GM18511 (cell line): ENCODE data around the gene TSPAN32.
"Not testable (repeated sequence)": the region's sequence is repeated elsewhere in the genome, so short reads cannot be mapped to it uniquely, and the experiment has no call there.

Source experiments
- ATAC-seq: cut with Tn5 transposase; IDR thresholded peaks from one replicate; pipeline ENCODE4 v1.9.1; 2021; ENCODE audit warnings: mild to moderate bottlenecking, moderate library complexity; ENCODE audit not compliant: unreplicated experiment

The TSPAN32 gene

GRCh38 chr11:2280208-2280607 lies 21.6 kb upstream of the TSPAN32 start:
- ATAC-seq: no peak

- not testable (repeated sequence) for ATAC-seq
These were observed 15.5 kb upstream of the TSPAN32 start for GRCh38 chr11:2286350-2286749.

GRCh38 chr11:2287091-2287490 lies 14.7 kb upstream of the TSPAN32 start:
- no peak for ATAC-seq

- ATAC-seq: no peak
These were observed 12.5 kb upstream of the TSPAN32 start for GRCh38 chr11:2289350-2289749.

DNA sequence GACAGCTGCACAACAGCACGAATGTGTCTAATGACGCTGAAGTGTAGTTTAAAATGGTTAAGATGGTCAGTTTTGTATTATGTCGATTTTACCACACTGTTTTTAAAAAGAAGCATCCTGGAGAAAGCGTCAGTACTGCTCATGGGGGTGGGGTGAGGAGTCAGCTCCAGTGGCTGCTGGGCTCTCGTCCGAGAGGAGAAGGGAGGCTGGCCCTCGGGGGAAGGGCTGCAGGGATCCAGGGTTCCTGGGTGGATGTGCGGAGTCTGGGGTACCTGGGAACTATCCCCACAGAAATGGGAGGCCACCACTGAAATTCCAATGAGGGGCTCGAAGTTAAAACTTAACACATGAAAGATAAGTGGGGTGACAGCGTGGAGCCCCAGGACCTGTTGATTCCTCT lies 12.0 kb upstream of the TSPAN32 start:
- no peak for ATAC-seq

DNA sequence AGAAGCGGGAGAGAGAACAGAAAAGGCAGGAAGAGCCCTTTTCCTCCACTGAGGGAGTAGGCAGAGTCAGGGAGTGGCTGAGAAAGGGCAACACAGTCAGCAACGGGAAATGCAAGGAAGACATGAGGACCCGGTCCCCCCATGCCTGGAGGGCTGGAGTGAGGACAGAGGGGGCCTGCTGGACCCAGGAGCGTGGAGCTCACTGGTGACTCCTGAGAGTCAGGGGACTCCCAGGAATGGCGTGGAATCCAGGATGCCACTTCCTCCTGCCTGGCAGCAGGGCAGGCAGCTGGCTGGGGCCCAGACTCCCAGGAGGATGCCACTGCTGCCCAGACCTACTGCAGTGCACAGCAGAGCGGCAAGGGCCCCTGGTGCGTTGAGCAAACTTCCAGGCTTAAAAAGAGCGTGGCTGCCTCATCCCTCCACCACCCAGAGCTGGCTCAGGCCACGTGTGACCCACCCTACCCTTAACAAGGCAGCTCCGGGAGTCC lies 11.4 kb upstream of the TSPAN32 start:
- ATAC-seq: no peak

- no peak for ATAC-seq
These were observed 8.3 kb upstream of the TSPAN32 start for GRCh38 chr11:2293531-2293971.

GRCh38 chr11:2293984-2294925 lies 7.6 kb upstream of the TSPAN32 start:
- ATAC-seq: no peak

DNA sequence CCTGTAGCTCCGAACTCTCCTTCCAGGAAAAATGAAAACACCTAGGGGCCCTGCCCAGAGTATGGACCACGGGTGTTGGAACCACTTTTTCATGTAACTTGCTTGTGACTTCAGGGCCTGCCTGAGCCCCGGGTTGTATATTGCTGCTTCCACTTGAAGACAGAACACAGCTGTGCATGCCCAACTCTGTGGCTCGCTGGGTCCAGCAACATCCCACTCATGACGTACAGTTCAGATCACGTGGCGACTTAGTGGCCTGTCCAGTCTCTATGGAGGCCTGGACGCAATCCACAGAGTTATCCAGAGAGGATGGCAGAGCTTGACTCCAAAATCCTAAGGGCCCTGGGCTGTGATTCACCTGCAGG lies 6.9 kb upstream of the TSPAN32 start:
- no peak for ATAC-seq

GRCh38 chr11:2295971-2296912 lies 5.6 kb upstream of the TSPAN32 start:
- no peak for ATAC-seq

- ATAC-seq: no peak
These were observed 4.7 kb upstream of the TSPAN32 start for GRCh38 chr11:2296913-2297622.

- no peak for ATAC-seq
These were observed 4.2 kb upstream of the TSPAN32 start for GRCh38 chr11:2297623-2298030.

DNA sequence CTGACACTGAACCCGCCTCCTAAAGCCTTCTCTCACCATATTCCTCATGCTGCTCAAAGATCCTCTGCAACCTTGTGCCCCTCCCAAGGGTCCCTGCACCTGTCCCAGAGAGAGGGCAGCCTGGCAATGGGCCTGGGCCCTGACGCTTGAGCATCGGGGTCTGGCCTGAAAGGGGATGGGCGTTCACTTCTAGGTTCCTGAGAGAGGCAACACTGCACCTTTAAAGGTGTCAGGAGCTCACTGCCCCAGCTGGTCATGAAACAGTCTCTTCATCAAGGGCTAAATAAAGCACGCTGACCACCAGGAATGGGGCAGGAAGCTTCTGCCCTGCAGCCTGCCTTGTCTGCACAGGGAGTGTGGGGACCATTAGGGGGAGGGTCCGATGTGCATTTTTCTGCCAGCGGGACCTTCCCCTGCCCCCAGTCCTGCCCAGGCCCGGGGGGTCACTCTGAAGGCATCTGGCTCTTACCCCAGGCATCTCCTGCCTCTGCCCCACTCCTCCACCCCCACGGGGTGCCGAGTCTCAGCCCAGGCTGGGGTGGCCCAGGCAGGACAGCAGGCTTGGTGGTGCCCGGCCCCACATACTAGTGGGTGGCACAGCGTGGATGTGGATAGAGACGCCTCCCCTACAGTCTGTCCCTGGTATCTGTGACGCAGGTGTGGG lies 3.5 kb upstream of the TSPAN32 start:
- no peak for ATAC-seq

DNA sequence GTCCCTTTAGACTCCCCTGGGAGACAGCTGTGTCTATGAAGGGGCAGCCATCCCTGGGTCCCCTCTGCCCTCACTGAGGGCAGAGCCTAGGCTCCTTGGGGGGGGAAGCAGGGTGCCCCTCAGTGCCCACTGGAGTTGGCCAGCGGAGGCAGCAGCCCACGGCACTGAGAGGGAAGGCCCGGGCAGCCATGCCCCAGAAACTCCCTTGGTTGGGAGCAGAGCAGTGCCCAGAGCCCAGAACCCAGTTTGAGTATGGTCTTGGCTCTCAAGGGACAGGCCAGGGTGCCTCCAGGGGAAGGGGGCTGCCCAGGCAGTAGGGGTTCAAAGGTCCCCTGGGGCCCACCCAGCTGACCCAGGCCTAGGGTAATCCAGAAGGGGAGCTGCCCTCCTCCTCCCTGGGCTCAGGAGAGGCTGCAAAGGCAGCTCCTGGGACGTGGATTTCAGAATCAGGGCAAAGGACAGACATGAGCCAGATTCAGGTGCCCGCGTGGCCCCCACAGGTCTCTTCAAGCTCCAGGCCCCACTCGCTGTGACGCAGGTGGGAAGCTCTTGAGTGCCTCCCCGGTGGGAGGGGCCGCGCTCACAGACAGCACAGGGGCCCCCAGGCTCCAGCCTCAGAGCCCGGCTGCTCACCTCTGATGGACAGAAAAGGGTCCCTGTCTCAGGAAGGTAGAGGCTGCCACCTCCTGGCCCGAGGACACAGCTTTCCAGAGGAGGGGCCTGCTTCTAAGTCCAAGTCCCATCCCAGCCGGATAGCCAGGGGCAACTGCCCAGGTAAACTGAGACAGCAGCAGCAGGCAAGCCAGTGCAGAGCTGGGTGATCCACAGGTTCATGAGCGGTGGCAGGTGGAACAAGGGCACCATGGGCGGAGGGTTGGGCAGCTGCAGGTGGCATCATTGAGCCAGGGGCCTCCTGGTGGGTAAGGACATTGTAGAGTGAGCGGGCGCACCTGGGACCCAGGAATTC lies 2.7 kb upstream of the TSPAN32 start:
- no peak for ATAC-seq

DNA sequence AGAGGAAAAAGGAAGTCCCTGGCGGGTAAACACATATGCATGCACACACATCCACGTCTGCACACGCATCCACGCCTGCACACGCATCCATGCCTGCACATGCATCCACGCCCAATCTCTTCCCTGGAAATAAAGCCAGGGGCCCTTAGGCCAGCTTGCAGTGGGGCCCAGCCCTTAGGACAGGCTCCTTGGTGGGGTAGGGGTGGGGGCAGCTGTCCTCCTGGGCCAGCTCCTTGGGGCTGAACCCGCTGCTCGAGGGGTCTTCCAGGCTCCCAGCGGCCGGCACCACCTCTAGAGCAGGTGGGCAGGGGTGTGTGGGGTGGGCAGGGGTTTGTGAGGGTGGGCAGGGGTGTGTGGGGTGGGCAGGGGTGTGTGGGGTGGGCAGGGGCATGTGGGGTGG lies 2.0 kb upstream of the TSPAN32 start:
- ATAC-seq: no peak

DNA sequence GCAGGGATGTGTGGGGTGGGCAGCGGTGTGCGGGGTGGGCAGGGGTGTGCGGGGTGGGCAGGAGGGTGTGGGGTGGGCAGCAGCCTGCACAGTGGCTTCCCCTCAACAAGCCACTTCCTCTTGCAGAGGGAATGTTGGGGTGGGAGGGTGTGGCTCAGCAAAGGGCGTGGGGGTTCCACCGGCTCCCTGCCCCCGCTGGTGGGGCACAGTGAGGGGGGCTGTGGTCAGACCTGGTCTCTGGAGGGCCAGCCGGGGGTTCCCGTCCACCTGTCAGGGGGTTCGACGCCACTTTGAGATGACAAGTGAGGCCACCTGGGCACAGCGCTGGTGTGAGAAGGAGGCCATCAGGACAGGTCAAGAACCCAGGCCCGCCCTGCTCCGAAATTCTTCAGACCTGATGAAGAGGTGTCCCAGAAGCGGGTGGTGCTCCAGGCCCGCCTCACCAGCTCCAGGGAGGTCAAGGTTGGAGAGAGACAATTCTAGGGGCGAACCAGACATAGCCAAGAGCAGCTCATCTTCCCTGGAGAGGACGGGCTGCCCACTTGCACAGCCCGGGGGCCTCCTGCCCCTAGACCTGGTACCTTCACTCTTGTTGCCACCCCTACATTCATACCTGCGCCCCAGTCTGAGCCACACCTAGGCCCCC lies 1.4 kb upstream of the TSPAN32 start:
- no peak for ATAC-seq

DNA sequence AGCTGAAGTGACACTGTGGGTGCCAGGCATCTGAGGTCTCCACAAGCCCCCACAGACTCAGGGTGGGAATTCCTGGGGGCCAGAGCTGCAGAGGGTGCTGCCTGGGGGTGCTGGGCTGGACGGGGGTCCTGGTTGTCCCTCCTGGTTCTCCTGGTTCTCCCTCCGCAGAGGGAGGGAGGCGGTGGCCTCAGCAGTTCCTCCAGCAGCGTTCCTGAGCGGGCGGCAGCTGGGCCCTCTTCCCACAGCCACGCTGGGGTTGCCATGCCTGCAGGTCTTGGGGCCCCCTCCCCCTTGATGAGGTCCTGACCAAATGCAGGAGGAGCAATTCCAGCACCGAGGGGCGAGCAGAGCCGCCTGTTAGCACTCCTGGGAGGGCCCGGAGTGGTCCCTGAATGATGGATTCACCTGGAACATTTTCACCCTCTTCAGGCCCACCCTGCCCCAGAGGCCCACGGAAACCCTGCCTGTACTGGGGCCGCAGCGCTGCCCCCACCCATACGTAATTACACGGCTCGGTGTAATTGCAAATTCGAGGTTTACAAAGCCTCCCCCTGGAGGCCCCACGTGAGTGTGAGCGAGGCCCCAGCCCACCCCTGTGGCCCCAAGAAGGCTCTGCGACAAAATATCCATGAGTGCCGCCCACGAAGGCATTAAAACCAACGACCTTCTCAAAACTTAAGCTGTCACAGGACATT lies 730 bp upstream of the TSPAN32 start:
- no peak for ATAC-seq

DNA sequence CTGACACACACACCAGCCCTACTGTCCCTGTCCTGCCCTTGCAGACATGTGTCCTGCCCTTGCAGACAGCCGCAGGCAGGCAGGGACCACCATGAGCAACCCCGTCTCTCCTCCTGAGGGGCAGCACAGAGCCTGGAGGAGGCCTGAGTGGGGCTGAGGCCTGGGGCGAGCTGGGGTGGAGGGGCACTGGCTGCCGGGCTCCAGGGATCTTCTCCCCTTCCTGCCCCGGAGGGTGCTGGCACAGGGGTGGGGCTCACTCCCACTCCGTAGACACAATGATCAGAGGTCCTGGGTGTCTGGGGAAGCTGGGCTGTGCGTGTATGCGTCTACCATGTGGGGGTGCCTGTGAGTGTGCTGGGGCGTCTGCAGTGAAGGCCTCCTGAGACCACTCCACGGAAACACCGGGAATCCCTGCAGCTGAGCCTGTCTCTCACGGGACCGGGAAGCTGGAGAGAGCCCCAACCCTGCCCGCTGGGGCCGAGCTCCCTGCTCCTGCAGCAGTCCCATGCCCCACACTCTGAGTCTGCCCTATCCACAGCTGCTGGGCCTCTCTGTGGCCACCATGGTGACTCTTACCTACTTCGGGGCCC lies 588 bp downstream of the TSPAN32 start:
- ATAC-seq: no peak
